Astrocyte (in vitro differentiated cells and primary cell): ENCODE results near the gene CDHR1.

Experiments
- EZH2 ChIP-seq: IDR thresholded peaks from 2 replicates; pipeline ENCODE4 v1.6.1; 2012; ENCODE audit warnings: mild to moderate bottlenecking, low read length, inconsistent platforms; ENCODE audit not compliant: insufficient read depth
- TF ChIP-seq, protein P1 (sequence below): IDR thresholded peaks from 2 replicates; pipeline ENCODE4 v1.5.1; 2011; ENCODE audit warnings: low read depth, mild to moderate bottlenecking, inconsistent platforms, low read length, moderate library complexity; ENCODE audit not compliant: insufficient read depth

DNA sequence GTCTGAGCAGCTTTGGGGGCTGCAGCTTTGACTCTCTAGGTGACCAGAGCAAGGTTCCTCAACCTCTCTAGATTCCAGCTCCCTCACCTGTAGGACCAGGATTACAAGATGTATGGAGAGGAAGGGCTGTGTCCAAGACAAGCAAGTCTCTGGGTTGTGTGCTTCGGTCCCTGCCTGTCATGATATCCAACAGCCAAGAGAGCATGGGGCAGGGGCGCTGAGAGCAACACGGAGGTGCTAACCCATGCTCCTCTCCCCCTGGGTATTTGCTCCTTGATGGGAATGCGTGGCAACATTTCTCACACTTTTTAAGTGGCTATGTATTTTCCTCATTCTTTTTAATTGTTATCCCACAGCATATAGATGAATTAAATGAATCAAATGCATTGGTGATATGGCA is 10.3 kb downstream of the CDHR1 start:
- TF ChIP-seq, protein P1, sequence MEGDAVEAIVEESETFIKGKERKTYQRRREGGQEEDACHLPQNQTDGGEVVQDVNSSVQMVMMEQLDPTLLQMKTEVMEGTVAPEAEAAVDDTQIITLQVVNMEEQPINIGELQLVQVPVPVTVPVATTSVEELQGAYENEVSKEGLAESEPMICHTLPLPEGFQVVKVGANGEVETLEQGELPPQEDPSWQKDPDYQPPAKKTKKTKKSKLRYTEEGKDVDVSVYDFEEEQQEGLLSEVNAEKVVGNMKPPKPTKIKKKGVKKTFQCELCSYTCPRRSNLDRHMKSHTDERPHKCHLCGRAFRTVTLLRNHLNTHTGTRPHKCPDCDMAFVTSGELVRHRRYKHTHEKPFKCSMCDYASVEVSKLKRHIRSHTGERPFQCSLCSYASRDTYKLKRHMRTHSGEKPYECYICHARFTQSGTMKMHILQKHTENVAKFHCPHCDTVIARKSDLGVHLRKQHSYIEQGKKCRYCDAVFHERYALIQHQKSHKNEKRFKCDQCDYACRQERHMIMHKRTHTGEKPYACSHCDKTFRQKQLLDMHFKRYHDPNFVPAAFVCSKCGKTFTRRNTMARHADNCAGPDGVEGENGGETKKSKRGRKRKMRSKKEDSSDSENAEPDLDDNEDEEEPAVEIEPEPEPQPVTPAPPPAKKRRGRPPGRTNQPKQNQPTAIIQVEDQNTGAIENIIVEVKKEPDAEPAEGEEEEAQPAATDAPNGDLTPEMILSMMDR = no peak
- no peak for TF ChIP-seq EZH2
